HG03469 (cell line): ENCODE measurements around the gene TNFRSF12A.
"Not testable (repeated sequence)": the region's sequence is repeated elsewhere in the genome, so short reads cannot be mapped to it uniquely, and the experiment has no call there.

Source experiments
- ATAC-seq: cut with Tn5 transposase; IDR thresholded peaks from one replicate; pipeline ENCODE4 v1.9.1; 2021; ENCODE audit warnings: mild to moderate bottlenecking, moderate library complexity, moderate number of reproducible peaks; ENCODE audit not compliant: unreplicated experiment

The TNFRSF12A gene

DNA sequence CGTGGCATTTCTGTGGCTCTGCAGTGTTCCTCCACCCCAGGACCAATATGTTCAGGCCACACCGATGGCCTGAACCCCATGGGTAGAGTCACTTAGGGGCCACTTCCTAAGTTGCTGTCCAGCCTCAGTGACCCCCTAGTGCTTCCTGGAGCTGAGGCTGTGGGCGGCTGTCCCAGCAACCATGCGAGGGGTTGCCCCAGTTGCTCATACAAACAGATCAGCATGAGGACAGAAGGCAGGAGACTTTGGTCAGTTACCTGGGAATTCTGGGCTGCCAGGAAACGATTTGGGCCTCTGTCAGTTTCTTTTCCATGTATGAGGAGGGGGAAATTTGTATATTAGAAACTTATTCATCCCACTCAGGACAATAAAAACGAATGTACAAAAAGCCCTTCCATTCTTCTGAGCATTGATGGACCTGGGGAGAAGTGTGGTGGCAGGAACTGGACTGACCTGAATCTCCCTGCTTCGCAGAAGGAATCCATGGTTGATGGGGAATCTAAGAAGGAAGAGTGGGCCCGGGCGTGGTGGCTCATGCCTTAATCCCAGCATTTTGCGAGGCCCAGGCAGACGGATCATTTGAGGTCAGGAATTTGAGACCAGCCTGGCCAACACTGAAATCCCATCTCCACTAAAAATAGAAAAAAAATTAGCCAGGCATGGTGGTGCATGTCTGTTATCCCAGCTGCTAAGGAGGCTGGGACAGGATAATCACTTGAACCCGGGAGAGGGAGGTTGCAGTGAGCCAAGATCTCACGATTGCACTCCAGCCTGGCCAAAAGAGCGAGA, 40.4 kb downstream of the TNFRSF12A start:
- no peak for ATAC-seq

DNA sequence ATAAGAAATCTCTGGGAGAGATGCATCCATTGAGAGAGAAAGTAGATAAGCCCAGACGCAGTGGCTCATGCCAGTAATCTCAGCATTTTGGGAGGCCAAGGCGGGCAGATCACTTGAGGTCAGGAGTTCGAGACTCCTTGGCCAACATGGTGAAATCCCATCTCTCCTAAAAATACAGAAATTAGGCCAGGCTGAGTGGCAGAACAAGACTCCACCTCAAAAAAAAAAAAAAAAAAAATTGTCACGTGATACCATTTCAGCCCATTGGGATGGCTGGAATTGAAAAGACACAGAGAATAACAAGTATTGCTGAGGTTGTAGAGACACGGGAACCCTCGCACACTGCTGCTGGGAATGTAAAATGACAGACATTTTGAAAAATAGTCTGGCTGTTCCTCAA, 42.4 kb downstream of the TNFRSF12A start:
- no peak for ATAC-seq

- ATAC-seq: no peak
Observed at GRCh38 chr16:3063625-3064386, 43.6 kb downstream of the TNFRSF12A start.

GRCh38 chr16:3065069-3065741, 45.0 kb downstream of the TNFRSF12A start, which contains the start of gene IL32:
Gene IL32 (plus strand): TSS chr16:3065640. CDS start chr16:3065812, 172 bp downstream.
- ATAC-seq: no peak

DNA sequence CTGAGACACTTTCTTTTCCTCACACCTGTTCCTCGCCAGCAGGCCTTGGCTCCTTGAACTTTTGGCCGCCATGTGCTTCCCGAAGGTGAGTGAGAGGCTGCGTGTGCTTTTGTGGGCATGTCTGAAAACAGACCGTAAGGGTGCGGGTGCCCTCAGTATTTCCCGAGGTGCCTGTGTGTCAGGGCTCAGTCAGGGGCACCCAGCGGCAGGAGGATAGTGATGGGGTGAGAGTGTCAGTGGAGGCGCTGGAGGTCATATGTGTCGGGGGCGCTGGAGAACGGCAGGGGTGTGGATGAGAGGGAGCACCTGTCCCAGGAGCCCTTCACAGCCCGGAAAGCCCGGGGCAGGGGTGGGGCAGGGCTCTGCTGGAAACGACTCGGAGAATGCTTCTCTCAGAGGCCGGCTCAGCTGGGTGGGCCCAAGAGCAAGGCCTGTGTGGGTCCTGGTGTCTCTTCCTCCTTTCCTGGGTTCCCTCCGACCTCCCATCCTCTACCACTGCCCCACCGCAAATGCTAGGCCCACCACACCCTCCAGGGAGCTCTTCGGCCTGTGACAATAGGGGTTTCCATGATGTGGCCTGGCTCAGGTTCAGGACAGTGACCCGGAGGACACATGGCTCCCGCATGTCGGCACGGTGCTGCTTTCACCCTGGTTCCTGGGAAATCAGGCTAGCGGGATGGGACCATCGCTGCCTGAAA, 45.7 kb downstream of the TNFRSF12A start:
- ATAC-seq: no peak

DNA sequence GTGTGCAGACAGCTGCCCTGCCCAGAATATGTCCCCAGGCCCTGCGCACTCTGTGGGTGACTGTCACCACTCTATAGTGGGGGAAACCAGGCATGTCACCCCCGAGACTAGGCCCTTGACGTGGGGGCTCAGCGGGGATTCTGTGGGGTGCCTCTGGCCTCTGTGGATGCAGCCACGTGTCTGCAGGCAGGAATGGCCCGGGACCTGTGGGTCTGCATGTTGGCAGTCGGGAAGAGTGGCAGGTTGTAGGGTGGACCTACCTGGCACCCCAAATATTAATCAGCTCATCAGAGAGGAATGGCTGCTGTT, 46.2 kb downstream of the TNFRSF12A start:
- no peak for ATAC-seq

DNA sequence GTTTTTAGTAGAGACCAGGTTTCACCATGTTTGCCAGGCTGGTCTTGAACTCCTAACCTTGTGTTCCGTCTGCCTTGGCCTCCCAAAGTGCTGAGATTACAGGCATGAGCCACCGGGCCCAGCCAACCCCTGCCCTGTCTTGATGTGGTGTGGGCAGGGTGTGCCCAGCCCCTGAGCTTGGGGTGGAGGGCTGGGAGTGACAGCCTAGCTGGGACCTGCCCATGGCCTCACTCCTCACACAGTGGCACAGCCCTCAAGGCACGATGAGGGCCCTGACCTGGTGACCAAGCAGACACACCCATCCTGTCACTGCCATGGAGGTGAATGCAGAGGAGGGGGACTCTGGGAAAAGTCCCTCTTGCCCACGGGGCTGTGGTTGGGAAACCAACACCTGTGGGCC, 48.3 kb downstream of the TNFRSF12A start:
- no peak for ATAC-seq

DNA sequence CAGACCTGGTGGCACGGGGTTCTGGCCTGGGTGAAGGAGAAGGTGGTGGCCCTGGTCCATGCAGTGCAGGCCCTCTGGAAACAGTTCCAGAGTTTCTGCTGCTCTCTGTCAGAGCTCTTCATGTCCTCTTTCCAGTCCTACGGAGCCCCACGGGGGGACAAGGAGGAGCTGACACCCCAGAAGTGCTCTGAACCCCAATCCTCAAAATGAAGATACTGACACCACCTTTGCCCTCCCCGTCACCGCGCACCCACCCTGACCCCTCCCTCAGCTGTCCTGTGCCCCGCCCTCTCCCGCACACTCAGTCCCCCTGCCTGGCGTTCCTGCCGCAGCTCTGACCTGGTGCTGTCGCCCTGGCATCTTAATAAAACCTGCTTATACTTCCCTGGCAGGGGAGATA, 49.0 kb downstream of the TNFRSF12A start:
- ATAC-seq: not testable (repeated sequence)

GRCh38 chr16:3070608-3071111, 50.5 kb downstream of the TNFRSF12A start:
- no peak for ATAC-seq

- ATAC-seq: no peak
Observed at GRCh38 chr16:3071655-3072054, 51.5 kb downstream of the TNFRSF12A start.
